UCSD-AML1 (cell line): ENCODE results near the gene CTNNAL1.
"Not testable (repeated sequence)": the region's sequence is repeated elsewhere in the genome, so short reads cannot be mapped to it uniquely, and the experiment has no call there.

ENCODE experiments used
- DNase-seq: peaks from one replicate; lab custom pipeline; 2025; ENCODE audit not compliant: unreplicated experiment; lab: John Stamatoyannopoulos, UW

CTNNAL1 gene, protein sequence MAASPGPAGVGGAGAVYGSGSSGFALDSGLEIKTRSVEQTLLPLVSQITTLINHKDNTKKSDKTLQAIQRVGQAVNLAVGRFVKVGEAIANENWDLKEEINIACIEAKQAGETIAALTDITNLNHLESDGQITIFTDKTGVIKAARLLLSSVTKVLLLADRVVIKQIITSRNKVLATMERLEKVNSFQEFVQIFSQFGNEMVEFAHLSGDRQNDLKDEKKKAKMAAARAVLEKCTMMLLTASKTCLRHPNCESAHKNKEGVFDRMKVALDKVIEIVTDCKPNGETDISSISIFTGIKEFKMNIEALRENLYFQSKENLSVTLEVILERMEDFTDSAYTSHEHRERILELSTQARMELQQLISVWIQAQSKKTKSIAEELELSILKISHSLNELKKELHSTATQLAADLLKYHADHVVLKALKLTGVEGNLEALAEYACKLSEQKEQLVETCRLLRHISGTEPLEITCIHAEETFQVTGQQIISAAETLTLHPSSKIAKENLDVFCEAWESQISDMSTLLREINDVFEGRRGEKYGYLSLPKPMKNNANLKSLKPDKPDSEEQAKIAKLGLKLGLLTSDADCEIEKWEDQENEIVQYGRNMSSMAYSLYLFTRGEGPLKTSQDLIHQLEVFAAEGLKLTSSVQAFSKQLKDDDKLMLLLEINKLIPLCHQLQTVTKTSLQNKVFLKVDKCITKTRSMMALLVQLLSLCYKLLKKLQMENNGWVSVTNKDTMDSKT

DNA sequence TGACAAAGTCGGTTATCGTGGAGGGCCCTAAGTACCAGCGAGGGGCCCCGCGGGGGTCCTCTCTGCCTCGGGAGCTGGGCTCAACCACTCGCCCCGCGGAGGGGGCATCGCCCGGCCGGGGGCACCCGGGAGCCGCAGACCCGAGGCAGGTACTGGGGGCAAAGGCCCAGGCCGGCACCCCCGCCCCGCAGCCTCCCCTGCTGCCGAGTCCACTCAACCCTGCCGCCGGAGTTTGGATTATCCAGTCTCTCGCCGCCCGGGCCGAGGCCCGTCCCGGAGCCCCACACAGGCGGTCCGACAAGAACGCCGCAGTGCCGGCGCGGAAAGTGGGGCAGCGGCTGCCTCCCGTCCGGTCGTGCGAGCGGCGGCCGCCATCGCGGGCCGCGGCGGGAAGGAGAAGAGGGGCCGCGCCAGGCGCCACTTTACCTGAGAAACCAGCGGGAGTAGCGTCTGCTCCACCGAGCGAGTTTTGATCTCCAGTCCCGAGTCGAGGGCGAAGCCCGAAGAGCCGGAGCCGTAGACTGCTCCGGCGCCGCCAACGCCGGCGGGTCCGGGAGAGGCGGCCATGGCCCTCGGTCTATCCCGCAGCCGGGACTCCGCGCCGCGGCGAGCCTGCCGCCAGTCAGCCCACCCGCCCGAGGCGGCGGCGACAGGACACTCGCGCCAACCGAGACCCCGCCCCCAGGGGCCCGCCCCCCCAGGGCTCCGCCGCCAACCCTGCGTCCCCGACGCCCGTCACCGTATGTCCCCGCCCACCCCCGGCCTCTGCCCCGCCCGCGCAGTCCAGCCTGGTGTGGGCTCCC is at the start of gene CTNNAL1:
TSS of gene CTNNAL1 (minus strand) at position 624 of the 803 bp plus-strand sequence. CDS start at position 567, 57 bp downstream.
- peak; percentile 85 for DNase-seq

DNA sequence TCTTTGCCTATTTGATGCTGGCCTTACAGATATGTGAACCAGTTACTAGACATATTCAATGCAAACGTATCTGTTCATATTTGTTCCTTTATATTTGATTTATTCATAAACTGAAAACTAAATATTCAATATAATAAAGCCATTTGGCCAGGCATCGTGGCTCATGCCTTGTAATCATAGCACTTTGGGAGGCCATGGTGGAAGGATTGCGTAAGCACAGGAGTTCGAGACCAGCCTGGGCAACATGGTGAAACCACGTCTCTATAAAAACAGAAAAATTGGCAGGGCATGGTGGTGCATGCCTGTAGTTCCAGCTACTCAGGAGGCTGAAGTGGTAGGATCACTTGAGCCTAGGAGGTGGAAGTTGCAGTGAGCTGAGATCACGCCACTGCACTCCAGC is 49.2 kb upstream of the CTNNAL1 start:
- DNase-seq: no peak

DNA sequence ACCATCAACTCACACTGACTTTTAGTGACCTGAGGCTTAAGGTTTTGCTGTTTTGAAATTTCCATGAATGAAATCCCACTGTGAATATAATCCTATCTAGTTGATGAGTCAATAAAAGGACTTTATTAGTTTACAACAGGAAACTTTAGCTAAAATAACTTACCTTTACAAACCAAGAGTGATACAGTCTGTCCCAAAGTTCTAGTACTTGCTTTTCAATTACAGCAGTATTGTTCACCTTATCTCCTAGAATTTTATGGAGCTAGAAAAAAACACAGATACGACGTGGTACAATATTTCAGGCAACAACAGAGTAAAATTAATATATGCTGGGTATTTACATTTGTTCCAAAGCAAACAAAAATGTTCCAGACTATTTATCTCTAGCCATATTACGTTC is 46.9 kb upstream of the CTNNAL1 start:
- no peak for DNase-seq

DNA sequence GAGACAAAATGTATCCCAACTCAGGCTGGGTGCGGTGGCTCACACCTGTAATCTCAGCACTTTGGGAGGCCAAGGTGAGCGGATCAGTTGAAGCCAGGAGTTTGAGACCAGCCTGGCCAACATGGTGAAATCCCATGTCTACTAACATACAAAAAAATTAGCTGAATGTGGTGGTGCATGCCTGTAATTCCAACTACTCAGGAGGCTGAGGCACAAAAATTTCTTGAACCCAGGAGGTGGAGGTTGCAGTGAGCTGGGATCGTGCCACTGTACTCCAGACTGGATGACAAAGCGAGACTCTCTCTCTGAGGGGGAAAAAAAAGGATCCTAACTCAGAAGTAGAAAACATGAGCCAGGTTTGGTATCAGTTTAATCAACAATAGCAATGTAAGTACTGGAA is 39.8 kb upstream of the CTNNAL1 start:
- not testable (repeated sequence) for DNase-seq

DNA sequence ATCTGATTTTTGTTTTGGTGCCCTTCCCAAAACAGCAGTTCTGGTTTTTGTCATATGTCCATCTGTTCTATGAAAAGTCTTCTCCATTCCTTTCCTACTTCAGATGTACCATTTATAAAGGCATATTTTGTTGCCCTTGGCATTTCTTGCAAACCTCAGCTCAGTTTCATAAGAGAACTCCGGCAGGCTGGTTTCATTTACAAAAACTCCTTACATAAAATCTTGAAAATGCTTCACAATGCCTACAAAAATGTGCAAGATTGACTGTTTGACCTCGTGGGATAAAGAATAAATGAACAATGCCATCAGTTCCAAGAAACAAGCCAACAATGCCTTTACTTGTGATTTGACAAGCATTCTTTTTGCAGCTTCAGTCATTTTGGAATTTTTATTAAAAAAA is 39.1 kb upstream of the CTNNAL1 start:
- DNase-seq: no peak

DNA sequence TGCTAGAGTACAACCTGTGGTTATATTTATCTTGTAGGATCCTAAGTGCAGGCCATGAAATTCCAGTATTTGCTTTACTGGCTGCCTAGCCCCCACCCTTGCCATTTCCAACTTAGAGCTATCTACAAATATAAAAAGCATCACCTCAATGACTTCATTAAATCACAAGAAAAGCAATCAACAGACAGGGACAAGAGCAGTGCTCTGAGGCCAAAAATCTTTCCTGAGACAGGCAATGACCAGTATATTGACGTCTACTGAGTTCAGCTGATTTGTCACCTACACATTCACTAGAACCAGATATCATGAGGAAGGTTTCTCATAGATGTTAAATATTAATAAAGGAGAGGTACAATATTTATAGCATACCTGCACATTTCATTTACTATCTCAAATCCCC is 38.4 kb upstream of the CTNNAL1 start:
- DNase-seq: no peak

DNA sequence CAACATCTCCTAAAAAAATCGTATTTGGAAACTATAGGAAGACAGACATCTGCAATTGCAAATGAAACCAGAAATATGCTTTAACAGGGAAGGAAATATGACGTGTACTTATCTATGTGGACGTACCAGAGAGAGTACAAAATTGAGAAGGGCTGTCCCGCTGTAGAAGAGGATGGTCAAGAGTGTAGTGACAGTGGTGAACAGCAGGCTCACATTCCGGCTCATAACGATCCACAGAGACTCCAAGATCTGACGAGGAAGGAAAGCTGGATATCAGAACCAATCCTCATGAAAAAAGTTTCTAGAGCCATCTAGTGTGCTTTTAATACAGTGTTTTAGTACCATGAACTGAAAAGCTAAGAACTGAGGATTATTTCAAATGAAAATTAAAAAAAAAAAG is 37.1 kb upstream of the CTNNAL1 start:
- no peak for DNase-seq

DNA sequence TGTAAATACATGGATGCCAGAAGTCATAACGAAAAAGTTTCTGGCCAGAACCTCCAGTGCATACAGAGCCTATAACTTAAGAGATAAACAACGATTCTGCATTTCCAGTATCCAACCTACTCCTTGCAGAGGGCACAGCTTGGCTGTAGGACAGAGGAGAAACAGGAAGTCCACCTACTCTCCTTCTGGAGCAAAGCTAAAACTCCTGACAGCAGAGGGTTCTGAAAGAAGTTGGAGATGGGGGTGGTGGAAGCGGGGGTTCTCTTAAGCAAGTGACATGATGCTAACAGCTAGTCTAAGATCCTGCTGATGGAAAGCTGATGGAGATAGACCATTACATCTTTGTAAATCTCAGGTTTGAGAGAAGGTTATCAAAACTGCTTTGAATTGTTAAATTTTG is 35.5 kb upstream of the CTNNAL1 start:
- DNase-seq: no peak

DNA sequence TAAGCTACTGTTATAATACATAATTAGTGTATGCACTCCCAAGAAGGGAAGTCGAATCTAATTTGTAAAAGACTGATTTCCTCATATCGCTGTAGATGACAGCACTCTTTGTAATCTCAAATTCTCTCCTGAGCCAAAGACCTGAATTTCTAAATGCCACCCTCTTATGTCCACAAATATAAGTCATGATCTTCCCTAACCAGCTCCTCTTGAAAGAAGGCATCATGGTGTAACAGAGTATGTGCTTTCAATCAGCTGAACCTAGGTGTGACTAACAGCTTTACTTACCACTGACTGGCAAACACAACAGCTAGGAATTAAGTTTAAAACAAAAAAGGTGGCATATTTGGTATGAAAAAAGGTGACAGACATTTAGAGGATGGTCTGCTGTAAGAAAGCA is 34.0 kb upstream of the CTNNAL1 start:
- no peak for DNase-seq

DNA sequence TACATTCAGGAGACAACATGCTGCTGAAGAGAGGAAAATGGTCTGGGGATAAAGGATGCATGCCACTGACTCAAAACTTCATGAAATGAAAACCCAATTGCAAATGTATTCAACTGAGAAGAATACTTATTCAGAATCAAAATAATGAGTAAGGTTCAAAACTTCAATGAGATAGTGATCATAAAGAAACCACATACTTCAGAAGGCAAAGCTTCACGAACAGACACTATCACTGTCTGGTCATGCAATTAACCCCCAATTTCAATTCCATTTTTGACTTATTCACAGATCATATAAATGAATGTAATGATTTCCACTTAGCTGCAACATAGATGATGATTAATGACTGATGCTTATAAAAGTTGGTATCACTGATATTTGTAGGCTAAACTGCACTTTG is 33.0 kb upstream of the CTNNAL1 start:
- DNase-seq: no peak

DNA sequence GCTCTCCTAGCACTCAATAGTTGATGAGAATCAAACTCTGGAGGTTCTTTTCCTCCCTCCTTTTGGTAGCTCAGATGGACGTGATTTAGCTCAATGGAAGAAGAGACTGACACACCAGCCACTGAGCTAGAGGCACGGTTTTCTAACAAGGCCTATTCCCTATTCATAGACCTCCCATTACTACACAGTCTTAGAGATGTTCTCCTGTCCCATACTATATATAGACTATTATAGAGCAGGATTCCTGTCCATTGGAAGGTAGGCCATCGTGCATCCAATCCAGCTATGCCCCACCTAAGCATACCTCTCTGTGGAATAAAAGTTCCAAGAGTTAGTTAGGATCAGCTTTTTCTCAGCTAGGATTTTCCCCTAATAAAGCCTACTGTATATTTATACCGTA is 30.3 kb upstream of the CTNNAL1 start:
- DNase-seq: no peak

DNA sequence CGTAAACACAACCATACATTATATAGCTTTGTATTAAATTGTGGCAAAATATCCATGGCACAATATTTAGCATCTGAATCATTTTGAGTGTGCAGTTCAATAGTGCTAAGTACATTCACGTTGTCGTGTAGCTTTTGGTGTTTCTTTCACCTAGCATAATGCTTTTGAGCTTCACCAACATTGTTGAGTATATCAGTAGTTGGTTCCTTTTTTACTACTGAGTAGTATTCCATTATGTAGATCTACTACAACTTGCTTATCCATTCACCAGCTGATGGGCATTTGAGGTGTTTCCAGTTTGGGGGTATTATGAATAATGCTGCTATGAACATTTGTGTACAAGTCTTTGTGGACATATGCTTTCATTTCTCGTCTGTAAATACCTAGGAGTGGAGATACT is 27.3 kb upstream of the CTNNAL1 start:
- DNase-seq: no peak

DNA sequence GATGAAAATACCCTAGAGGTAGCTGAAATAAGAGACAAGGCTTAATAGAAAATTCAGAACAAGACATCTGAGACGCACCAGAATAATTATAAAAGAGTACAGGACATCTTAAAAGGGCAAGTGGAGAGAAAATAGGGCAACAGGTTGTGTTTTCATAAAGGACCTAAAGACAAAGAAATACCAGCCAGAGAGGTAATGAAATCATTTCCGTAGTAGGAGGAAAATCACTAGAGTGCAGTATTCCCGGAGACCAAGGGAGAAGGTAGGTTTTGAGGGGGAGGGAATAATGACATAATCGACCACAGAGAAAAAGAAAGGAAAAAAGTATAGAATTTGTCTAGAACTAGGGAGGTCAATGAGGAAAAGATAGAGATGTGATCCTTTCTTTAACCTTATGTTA is 26.2 kb upstream of the CTNNAL1 start:
- DNase-seq: no peak

DNA sequence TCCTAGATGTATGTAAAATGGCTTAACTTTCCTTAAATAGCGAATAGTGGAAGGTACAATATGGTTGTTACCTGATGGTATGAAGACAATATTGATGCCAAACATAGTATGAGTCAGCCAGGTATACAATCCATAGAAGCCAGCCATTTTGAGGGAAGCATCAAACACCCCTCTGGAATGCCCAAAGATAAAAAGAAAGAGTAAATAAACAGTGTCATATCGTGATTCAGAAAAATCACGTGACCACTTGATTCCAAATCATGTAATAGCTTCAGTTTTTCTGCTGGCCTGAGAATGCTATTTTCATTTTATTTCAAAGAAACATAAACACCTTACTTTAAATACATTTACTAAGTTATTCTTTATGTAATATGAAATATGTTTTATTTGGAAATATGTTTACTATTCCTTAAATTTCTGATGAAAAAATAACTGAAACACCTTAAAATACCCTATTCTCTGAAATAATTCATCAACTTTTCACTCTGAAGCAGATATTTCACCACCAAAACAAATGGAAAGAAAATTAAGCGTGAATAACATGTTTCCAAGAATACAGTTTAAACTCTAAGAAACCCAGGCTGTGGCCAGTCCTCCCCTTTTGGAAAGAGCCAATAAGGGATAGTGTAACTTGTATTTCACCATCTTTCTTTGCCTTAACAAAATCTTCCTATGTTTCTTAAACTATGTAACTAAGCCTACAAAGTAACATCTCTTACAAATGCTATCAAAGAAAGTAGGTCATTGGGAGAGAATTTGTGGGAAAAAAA is 24.8 kb upstream of the CTNNAL1 start:
- DNase-seq: no peak

DNA sequence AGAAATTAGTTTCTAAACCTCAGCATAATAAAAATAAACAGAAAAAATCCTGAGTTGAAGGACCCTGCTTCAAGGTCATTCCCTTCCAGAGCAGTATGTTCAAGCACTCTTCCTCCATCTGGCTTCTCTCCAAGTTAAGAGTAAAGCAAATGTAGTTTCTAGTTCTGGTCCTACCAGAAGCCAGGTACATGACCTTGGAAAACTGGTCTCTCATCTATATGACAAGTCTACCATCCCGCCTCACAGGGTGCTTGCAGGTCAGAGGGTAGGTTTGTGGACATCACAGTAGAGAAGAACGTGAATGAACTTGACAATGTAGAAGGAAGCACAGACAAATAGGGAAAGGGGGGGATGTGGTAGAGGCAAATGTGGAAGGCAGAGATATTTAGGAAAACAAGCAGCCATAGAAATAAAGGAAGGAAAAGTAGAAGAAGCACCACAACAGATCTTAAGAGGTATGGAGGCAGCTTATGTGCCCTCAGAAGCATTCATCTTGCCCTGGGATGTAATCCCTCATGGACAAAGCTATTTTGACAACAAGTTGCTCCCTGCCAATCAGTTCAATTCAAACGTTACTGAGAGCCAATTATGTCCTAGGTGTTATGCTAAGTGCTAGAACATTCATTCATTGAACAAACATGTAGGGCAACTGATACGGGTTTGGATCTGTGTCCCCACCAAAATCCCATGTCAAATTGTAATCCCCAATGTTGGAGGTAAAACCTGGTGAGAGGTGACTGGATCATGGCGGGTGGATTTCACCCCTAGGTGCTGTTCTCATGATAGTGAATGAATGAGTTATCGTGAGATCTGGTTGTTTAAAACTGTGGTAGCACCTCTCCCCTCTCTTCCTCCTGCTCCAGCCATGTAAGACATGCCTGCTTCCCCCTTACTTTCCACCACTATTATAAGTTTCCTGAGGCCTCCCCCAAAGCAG is 23.7 kb upstream of the CTNNAL1 start:
- no peak for DNase-seq

DNA sequence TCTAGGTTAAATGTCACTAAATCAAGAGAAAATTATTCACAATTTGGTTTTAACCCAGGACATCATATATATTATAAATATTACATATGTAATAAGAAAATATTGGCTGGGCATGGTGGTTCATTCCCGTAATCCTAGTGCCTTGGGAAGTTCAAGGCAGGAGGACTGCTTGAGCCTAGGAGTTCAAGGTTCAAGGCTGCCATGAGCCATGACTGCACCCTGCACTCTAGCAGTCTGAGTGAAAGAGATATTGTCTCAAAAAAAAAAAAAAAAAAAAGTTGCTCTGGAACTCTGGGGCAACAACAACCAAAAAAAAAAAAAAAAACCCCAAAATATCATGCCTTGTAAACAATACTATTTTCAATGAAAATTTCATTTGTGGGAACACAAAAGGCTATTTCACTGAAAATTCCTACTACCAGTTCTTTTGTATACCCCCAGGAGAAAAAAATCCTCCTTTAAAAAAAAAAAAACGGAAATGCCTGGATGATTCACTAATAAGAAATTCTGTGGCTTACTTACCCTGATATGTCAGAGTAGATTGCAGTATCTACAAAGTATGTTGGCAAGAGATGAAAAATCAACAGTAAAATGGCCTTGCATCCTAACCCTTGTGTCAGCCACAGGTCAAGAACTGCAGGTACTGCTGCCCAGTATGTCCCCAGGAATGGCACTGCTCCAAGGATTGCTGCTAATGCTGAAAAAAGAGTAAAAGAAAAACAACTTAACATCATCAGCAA is 22.6 kb upstream of the CTNNAL1 start:
- no peak for DNase-seq

DNA sequence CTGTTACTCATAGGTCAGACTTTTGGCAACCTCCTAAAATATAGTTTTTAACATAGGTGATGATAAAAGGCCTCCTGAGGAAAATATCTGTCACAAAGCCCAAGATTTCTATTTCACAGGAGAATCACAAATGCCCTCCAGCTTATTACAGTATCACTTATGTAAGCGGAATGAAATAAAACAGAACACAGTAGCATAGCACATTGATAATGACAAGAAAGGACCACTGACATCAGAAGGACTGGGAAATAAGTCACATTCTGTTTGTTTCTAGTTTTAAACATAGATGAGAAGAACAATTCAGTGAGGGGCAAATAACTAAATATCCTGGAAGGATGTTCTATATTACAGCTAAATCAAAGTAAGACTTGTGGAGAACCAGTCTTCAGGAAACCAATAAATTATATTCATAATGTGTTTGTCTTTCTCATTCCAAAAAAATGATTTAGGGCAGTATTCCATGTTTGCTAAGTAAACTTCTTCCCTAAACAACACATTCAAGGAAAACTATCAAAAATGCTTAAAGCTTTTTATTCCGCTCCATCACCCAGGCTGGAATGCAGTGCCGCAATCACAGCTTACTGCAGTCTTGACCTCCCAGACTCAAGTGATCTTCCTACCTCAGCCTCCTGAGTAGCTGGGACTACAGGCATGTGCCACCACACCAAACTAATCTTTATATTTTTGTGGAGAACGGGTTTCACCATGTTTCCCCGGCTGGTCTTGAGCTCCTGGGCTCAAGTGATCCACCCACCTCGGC is 20.8 kb upstream of the CTNNAL1 start:
- DNase-seq: no peak

DNA sequence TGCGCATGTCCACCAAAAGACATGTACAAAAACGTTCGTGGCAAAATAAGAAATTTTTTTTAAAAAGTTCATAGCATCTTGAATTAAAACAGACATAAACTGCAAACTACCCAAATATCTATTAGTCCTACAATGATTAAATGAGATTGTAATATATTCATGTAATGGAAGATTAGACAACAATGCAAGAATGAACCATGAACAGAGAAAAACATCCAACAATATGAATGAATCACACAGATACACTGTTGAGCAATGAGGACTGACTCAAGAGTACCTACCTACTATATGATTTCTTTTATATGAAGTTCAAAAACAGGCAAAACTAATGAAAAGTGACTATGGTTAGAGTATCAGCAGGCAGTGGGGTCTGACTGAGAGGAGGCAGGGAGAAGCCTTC is 17.9 kb upstream of the CTNNAL1 start:
- DNase-seq: no peak
